Neural cell (in vitro differentiated cells): ENCODE results near the gene TAF10. TPM values are rescaled to one million over a fixed set of nuclear protein-coding genes. Genes with fewer than 3 reads are reported as not detected.

Source experiments
- H2AFZ ChIP-seq: fragments of 200-600, 300-800 bp; sonication (generic), shearing (Covaris generic); 2 replicates; pipeline ENCODE4 v1.6.0; 2014; ENCODE audit warnings: low read depth, mild to moderate bottlenecking, antibody characterized with exemption, low read length, moderate library complexity
- H3F3A ChIP-seq: fragments of 200-600 bp; shearing (Covaris generic); 2 replicates; pipeline ENCODE4 v1.6.1; 2016; ENCODE audit warnings: mild to moderate bottlenecking, moderate library complexity, mixed read lengths, antibody characterized with exemption, low read length; ENCODE audit not compliant: insufficient read depth, poor library complexity, severe bottlenecking
- H3K27ac ChIP-seq: fragments of 200-600, 300-800 bp; sonication (generic), shearing (Covaris generic); 2 replicates; pipeline ENCODE4 v1.5.1; 2014; ENCODE audit warnings: mild to moderate bottlenecking, low read length, moderate library complexity
- H3K27me3 ChIP-seq: fragments of 300-800, 200-600 bp; sonication (generic), shearing (Covaris generic); 2 replicates; pipeline ENCODE4 v1.6.0; 2014; ENCODE audit warnings: mild to moderate bottlenecking, low read depth, low read length, moderate library complexity; ENCODE audit not compliant: insufficient read depth
- H3K36me3 ChIP-seq: fragments of 300-800, 200-600 bp; sonication (generic), shearing (Covaris generic); 2 replicates; pipeline ENCODE4 v1.5.1; 2014; ENCODE audit warnings: mild to moderate bottlenecking, antibody characterized with exemption, low read length, moderate library complexity; ENCODE audit not compliant: insufficient read depth
- H3K4me2 ChIP-seq: fragments of 300-800, 200-600 bp; sonication (generic), shearing (Covaris generic); 2 replicates; pipeline ENCODE4 v1.6.0; 2014; ENCODE audit warnings: mild to moderate bottlenecking, low read length
- H3K4me3 ChIP-seq: fragments of 300-800, 200-600 bp; sonication (generic), shearing (Covaris generic); 2 replicates; pipeline ENCODE4 v1.5.1; 2014; ENCODE audit warnings: mild to moderate bottlenecking, low read length, moderate library complexity
- H3K79me2 ChIP-seq: fragments of 200-600 bp; shearing (Covaris generic); replicated peaks from 2 replicates; pipeline ENCODE4 v1.6.0; 2014; ENCODE audit warnings: mild to moderate bottlenecking, low read length, moderate library complexity; ENCODE audit not compliant: insufficient read depth
- H3K9ac ChIP-seq: fragments of 300-800, 200-600 bp; sonication (generic), shearing (Covaris generic); 2 replicates; pipeline ENCODE4 v1.6.1; 2016; ENCODE audit warnings: mild to moderate bottlenecking, low read length, mixed read lengths
- H3K9me2 ChIP-seq: fragments of 200-600 bp; shearing (Covaris generic); 2 replicates; pipeline ENCODE4 v1.6.1; 2016; ENCODE audit warnings: mild to moderate bottlenecking, low read length, mixed read lengths; ENCODE audit not compliant: insufficient read depth
- H3K9me3 ChIP-seq: fragments of 200-600, 300-800 bp; sonication (generic), shearing (Covaris generic); 2 replicates; pipeline ENCODE4 v1.6.1; 2016; ENCODE audit warnings: mild to moderate bottlenecking, mixed run types, low read length, moderate library complexity, mixed read lengths
- H4K20me1 ChIP-seq: fragments of 200-600 bp; shearing (Covaris generic); 2 replicates; pipeline ENCODE4 v1.6.1; 2016; ENCODE audit warnings: mild to moderate bottlenecking, mixed run types; ENCODE audit not compliant: insufficient read depth
- CTCF ChIP-seq: fragments of 450-650 bp; IDR thresholded peaks from 2 replicates; pipeline ENCODE4 v1.5.1; 2014; ENCODE audit warnings: antibody characterized with exemption, mild to moderate bottlenecking, moderate library complexity; ENCODE audit not compliant: poor library complexity, severe bottlenecking
- EP300 ChIP-seq: fragments of 450-650 bp; conservative IDR thresholded peaks from 2 replicates; pipeline ENCODE4 v1.6.1; 2014; ENCODE audit warnings: antibody characterized with exemption, mild to moderate bottlenecking, moderate library complexity; ENCODE audit not compliant: poor library complexity, severe bottlenecking
- EZH2 ChIP-seq: fragments of 200-600, 300-800 bp; shearing (Covaris generic), sonication (generic); IDR thresholded peaks from 2 replicates; pipeline ENCODE4 v1.6.1; 2014; ENCODE audit warnings: antibody characterized with exemption, low read length, borderline replicate concordance, mild to moderate bottlenecking; ENCODE audit not compliant: insufficient read depth, poor library complexity, severe bottlenecking
- MXI1 ChIP-seq: fragments of 450-650 bp; conservative IDR thresholded peaks from 2 replicates; pipeline ENCODE4 v1.6.1; 2014; ENCODE audit warnings: antibody characterized with exemption, mild to moderate bottlenecking; ENCODE audit not compliant: poor library complexity, severe bottlenecking
- RAD21 ChIP-seq: fragments of 450-650 bp; conservative IDR thresholded peaks from 2 replicates; pipeline ENCODE4 v1.6.1; 2014; ENCODE audit warnings: antibody characterized with exemption, mild to moderate bottlenecking, moderate library complexity
- REST ChIP-seq: IDR thresholded peaks from 2 replicates; pipeline ENCODE4 v1.6.1; 2012; ENCODE audit warnings: borderline replicate concordance
- SMC3 ChIP-seq: fragments of 450-650 bp; conservative IDR thresholded peaks from 2 replicates; pipeline ENCODE4 v1.6.1; 2014; ENCODE audit warnings: antibody characterized with exemption, mild to moderate bottlenecking, moderate library complexity; ENCODE audit not compliant: poor library complexity
- TAF1 ChIP-seq: IDR thresholded peaks from 2 replicates; pipeline ENCODE4 v1.6.1; 2012; ENCODE audit warnings: low read depth
- polyA plus RNA-seq: library from polyadenylated mRNA; depleted of rRNA; stranded (reverse); fragments of >200 nt; gene quantifications from 2 replicates; pipeline ENCODE4 v1.2.3, GENCODE V29; 2014

Gene TAF10
- polyA plus RNA-seq, 1 donor from 2014 or later = 39.7 TPM

DNA sequence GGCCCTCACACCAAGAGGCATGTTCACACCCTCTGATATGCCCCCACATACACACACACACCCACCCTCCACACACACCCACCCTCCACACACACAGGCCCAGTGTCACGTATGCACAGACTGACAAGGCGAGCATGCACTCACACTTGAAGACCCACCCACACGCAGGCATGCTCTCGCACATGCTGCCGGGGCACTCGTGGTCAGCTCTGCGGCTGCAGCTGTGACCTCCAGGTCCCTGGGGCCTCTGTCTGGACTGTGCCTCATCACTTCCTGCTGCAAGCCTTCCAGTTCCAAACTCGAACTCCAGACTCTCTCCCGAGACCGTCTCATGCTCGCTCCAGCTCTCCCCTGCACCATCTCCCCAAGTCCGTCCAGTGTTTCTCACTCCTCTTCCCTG lies 34.1 kb upstream of the TAF10 start:
- H3K36me3 ChIP-seq = no peaks in the 10 kb centered on the region
- no peaks in the 10 kb centered on the region for H3K27me3 ChIP-seq
- no peak for TF ChIP-seq EP300
- peaks cover 71% of the 10 kb centered on the region for H4K20me1 ChIP-seq
- H3K4me2 ChIP-seq = no peak overlapping the region
- H3K9me2 ChIP-seq = no peaks in the 10 kb centered on the region
- H3K79me2 ChIP-seq = peaks cover 86% of the 10 kb centered on the region
- H3K9ac ChIP-seq = peak overlapping the region; percentile 11
- H3K9me3 ChIP-seq = no peaks in the 10 kb centered on the region
- peak overlapping the region; percentile 35 for H3K4me3 ChIP-seq
- no peak overlapping the region for H3K27ac ChIP-seq
- H2AFZ ChIP-seq = no peak overlapping the region
- H3F3A ChIP-seq = no peaks in the 10 kb centered on the region

- Histone ChIP-seq H3K4me3 (no peak overlapping the region), H4K20me1 (peaks cover 79% of the 10 kb centered on the region)
Measured at GRCh38 chr11:6642957-6643356, 30.9 kb upstream of the TAF10 start.

More at GRCh38 chr11:6642957-6643356, 30.9 kb upstream of the TAF10 start:
- TF ChIP-seq RAD21 = no peak
- no peak for TF ChIP-seq REST
- TF ChIP-seq EP300 = no peak
- TF ChIP-seq TAF1 = no peak
- no peak for TF ChIP-seq EZH2
- TF ChIP-seq CTCF = no peak
- no peak for TF ChIP-seq MXI1
- TF ChIP-seq SMC3 = no peak
- Histone ChIP-seq H3F3A (no peaks in the 10 kb centered on the region), H3K79me2 (peaks cover 81% of the 10 kb centered on the region), H3K36me3 (no peaks in the 10 kb centered on the region), H3K4me2 (no peak overlapping the region), H3K27ac (no peak overlapping the region), H3K9ac (no peak overlapping the region), H3K9me2 (no peaks in the 10 kb centered on the region), H2AFZ (no peak overlapping the region), H3K9me3 (no peaks in the 10 kb centered on the region), H3K27me3 (no peaks in the 10 kb centered on the region)
